Sigmoid colon (tissue), 4 donors: ENCODE results near the gene SOX10.

Experiments used
- EP300 ChIP-seq, 4 donors: sonication (generic); formaldehyde crosslinking; IDR thresholded peaks; one replicate each; pipeline ENCODE4 v1.6.1; 2017; ENCODE audit warnings: antibody characterized with exemption in 4 of 4
- POLR2A ChIP-seq, 2 donors: fragments of 450-650 bp; IDR thresholded peaks; one replicate each; pipeline ENCODE4 v1.6.1; 2016; ENCODE audit warnings: antibody characterized with exemption in 2 of 2, mild to moderate bottlenecking in 2 of 2, moderate library complexity in 2 of 2
- POLR2AphosphoS5 ChIP-seq, 4 donors: sonication (generic); formaldehyde crosslinking; IDR thresholded peaks; one replicate each; pipeline ENCODE4 v1.6.1; 2017; ENCODE audit warnings: antibody characterized with exemption in 4 of 4
- TF ChIP-seq, protein P1 (sequence below), 4 experiments: fragments of 450-650 bp in 3 of 4; fragments of 200-600 bp in 1 of 4; IDR thresholded peaks; one replicate each; pipeline ENCODE4 v1.5.1; 2016 to 2019; ENCODE audit warnings: antibody characterized with exemption in 4 of 4, mild to moderate bottlenecking in 3 of 4, moderate library complexity in 2 of 4

DNA sequence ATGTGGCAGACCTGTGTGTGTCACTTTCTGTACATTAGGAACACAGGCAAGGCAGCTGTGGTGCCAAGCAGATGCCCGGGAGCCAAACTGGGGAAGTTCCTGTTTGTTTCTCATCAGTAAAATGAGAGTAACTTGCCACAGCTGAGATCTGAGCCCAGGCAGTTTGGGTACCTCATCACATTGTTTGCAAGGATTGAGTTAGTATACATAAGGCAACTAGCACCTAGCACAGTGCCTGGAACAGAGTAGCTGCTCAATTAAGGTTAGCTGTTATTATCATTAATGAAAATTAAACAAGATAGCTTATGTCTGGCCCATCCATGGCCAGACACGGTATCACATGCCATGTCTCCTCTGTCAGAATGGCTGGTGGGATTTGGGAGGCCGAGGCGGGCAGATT, 7.8 kb downstream of the SOX10 start:
- TF ChIP-seq, protein P1, sequence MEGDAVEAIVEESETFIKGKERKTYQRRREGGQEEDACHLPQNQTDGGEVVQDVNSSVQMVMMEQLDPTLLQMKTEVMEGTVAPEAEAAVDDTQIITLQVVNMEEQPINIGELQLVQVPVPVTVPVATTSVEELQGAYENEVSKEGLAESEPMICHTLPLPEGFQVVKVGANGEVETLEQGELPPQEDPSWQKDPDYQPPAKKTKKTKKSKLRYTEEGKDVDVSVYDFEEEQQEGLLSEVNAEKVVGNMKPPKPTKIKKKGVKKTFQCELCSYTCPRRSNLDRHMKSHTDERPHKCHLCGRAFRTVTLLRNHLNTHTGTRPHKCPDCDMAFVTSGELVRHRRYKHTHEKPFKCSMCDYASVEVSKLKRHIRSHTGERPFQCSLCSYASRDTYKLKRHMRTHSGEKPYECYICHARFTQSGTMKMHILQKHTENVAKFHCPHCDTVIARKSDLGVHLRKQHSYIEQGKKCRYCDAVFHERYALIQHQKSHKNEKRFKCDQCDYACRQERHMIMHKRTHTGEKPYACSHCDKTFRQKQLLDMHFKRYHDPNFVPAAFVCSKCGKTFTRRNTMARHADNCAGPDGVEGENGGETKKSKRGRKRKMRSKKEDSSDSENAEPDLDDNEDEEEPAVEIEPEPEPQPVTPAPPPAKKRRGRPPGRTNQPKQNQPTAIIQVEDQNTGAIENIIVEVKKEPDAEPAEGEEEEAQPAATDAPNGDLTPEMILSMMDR (IDR thresholded peaks at IDR 0.05), result no peak
- TF ChIP-seq POLR2A (IDR thresholded peaks at IDR 0.05) (no peak), EP300 (IDR thresholded peaks at IDR 0.05) (no peak), POLR2AphosphoS5 (IDR thresholded peaks at IDR 0.05) (no peak)
